Upper lobe of left lung (tissue), 4 donors: ENCODE data around the gene SPINK6.

ENCODE experiments used
- EP300 ChIP-seq, 4 donors: sonication (generic); formaldehyde crosslinking; IDR thresholded peaks; one replicate each; pipeline ENCODE4 v1.5.1; 2017; ENCODE audit warnings: antibody characterized with exemption in 4 of 4, control low read depth in 2 of 4
- POLR2A ChIP-seq, 4 donors: fragments of 450-650 bp; IDR thresholded peaks; one replicate each; pipeline ENCODE4 v1.5.1; 2016 to 2017; ENCODE audit warnings: antibody characterized with exemption in 4 of 4, mild to moderate bottlenecking in 2 of 4
- POLR2AphosphoS5 ChIP-seq, 2 donors: sonication (generic); formaldehyde crosslinking; IDR thresholded peaks; one replicate each; pipeline ENCODE4 v1.5.1; 2017; ENCODE audit warnings: antibody characterized with exemption in 2 of 2
- TF ChIP-seq, protein P1 (sequence below), 6 experiments: fragments of 450-650 bp in 4 of 6; fragments of 200-600 bp in 2 of 6; sonication (generic) in 2 of 6; IDR thresholded peaks; one replicate each; pipeline ENCODE4 v1.5.1; 2016 to 2019; ENCODE audit warnings: antibody characterized with exemption in 6 of 6

GRCh38 chr5:148162038-148162437 is 40.8 kb upstream of the SPINK6 start:
- TF ChIP-seq, protein P1, sequence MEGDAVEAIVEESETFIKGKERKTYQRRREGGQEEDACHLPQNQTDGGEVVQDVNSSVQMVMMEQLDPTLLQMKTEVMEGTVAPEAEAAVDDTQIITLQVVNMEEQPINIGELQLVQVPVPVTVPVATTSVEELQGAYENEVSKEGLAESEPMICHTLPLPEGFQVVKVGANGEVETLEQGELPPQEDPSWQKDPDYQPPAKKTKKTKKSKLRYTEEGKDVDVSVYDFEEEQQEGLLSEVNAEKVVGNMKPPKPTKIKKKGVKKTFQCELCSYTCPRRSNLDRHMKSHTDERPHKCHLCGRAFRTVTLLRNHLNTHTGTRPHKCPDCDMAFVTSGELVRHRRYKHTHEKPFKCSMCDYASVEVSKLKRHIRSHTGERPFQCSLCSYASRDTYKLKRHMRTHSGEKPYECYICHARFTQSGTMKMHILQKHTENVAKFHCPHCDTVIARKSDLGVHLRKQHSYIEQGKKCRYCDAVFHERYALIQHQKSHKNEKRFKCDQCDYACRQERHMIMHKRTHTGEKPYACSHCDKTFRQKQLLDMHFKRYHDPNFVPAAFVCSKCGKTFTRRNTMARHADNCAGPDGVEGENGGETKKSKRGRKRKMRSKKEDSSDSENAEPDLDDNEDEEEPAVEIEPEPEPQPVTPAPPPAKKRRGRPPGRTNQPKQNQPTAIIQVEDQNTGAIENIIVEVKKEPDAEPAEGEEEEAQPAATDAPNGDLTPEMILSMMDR (IDR thresholded peaks at IDR 0.05): no peak
- TF ChIP-seq POLR2A (IDR thresholded peaks at IDR 0.05): no peak
- no peak for TF ChIP-seq POLR2AphosphoS5 (IDR thresholded peaks at IDR 0.05)
- no peak for TF ChIP-seq EP300 (IDR thresholded peaks at IDR 0.05)
